HG03045 (cell line): ENCODE data around the gene PATZ1.

Experiments used
- ATAC-seq: cut with Tn5 transposase; IDR thresholded peaks from one replicate; pipeline ENCODE4 v1.9.1; 2021; ENCODE audit warnings: mild to moderate bottlenecking, moderate library complexity; ENCODE audit not compliant: unreplicated experiment

Gene PATZ1

DNA sequence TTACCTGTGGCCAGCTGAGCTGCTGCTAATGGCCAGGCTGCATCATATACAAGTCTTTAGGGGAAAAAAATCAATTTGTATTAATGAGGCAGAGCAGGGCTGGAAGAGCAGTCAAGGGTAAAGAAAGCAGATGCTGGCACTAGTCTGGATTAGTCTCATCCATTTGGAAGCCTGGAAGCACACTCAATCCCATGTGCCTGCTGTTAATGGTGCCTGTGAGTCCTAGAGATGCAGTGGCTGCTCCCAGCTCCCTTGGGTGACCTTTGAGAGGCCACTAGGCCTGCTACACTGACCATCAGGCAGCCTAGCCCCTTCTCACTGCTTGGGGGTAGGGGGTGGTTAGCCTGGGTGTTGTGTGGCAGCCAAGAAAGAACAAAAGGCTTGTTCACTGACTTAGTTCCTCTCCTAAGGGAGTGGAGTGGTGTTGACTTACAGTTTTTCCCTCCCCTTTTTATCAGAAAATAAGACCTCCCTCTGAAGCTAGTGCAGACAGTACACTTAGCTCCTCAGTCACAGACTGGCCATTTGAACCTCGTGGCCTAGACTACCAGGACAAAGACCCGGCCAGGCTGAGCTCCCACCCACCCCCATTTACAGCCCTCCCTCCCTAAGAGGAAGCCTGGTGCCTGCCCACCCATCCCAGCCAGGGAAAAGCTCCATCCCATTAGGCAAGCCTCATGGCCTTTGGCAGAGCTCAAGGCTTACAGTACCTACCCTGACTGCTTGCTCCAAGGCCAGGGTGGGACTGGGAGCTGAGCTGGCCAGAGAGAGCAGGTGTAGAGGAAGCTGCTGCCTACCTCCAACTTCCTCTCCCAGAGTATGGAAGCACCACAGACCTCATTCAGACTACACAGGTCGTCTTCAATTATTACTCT lies 61.6 kb downstream of the PATZ1 start:
- ATAC-seq: no peak

DNA sequence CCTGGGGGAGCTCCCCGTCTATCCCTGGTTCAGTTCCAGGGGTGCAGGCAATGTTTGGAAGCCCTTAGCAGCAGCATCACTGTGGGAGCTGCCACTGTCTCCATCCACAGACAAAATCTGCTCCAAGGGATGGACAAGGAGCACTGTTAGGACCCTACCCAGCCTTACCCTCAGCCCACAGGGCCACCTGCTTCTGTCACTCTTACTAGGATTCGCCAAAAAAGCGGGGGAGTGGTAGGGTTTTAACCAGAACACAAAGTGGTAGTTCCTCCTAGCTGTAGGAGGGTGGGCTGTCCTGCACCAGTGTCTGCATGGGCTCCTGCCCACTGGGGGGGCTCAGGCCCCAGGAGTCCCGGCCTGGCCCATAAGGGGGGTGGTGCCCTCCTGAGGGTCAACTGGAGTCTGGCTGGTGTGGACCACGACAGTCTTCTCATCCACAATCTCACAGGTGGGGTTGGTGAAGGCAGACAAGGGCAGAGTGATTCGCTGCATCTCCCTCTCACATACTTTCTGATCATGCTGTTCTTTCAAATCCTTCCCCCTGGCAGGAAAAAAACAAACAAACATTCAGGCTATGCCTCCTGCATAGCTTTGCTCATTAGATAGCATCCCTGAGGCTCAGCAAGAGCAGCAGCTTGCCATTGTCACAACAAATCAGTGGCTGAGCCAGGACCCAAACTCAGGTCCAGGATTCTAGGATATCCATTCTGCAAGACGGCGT lies 63.2 kb downstream of the PATZ1 start:
- no peak for ATAC-seq

DNA sequence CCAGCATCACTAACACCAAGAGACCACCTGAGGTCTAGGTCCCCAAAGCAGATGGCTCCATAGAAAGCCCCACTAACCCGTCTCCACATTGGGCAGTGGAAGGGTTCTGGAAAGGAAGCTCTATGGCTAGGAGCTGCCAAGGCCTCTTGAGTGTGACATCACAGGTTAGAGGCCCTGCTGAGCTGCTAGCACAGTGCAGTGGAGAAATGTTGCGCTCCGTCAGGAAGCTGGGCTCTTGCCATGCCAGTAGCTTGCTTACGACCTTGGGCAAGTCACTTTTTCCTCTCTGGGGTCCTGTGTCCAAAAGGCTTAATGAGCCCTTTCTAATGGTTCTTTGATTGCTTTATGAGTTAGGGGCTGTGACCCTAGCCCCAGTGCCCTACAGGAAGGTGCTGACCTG lies 64.4 kb downstream of the PATZ1 start:
- no peak for ATAC-seq

DNA sequence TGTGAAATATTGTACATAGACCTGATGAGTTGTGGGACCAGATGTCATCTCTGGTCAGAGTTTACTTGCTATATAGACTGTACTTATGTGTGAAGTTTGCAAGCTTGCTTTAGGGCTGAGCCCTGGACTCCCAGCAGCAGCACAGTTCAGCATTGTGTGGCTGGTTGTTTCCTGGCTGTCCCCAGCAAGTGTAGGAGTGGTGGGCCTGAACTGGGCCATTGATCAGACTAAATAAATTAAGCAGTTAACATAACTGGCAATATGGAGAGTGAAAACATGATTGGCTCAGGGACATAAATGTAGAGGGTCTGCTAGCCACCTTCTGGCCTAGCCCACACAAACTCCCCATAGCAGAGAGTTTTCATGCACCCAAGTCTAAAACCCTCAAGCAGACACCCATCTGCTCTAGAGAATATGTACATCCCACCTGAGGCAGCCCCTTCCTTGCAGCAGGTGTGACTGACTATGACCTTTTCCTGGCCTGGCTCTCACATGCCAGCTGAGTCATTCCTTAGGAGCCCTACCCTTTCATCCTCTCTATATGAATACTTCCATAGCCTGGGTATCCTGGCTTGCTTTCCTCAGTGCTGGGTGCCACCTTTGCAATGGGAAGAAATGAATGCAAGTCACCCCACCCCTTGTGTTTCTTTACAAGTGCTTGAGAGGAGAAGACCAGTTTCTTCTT lies 66.2 kb downstream of the PATZ1 start:
- ATAC-seq: no peak

DNA sequence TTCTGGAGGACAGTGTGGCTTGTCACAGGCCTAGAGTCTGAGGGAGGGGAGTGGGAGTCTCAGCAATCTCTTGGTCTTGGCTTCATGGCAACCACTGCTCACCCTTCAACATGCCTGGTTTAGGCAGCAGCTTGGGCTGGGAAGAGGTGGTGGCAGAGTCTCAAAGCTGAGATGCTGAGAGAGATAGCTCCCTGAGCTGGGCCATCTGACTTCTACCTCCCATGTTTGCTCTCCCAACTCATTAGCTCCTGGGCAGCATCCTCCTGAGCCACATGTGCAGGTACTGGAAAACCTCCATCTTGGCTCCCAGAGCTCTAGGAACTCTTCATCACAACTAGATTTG lies 66.8 kb downstream of the PATZ1 start:
- ATAC-seq: no peak

DNA sequence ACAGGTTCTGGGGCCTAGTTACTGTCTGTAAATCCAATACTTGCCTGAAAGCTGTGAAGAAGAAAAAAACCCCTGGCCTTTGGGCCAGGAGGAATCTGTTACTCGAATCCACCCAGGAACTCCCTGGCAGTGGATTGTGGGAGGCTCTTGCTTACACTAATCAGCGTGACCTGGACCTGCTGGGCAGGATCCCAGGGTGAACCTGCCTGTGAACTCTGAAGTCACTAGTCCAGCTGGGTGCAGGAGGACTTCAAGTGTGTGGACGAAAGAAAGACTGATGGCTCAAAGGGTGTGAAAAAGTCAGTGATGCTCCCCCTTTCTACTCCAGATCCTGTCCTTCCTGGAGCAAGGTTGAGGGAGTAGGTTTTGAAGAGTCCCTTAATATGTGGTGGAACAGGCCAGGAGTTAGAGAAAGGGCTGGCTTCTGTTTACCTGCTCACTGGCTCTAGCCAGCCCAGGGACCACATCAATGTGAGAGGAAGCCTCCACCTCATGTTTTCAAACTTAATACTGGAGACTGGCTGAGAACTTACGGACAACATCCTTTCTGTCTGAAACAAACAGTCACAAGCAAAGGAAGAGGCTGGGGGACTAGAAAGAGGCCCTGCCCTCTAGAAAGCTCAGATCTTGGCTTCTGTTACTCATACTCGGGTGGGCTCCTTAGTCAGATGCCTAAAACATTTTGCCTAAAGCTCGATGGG lies 67.4 kb downstream of the PATZ1 start:
- ATAC-seq: no peak

DNA sequence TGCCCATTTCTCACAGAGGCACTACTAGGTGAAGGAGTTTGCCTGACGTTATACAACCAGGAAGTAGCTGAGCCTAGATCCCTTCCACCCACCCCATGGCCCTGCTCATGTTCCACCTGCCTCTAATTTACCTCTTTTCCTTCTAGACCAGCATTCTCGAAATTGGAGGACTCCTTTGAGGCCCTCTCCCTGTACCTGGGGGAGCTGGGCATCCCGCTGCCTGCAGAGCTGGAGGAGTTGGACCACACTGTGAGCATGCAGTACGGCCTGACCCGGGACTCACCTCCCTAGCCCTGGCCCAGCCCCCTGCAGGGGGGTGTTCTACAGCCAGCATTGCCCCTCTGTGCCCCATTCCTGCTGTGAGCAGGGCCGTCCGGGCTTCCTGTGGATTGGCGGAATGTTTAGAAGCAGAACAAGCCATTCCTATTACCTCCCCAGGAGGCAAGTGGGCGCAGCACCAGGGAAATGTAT lies 68.0 kb downstream of the PATZ1 start:
- ATAC-seq: no peak

DNA sequence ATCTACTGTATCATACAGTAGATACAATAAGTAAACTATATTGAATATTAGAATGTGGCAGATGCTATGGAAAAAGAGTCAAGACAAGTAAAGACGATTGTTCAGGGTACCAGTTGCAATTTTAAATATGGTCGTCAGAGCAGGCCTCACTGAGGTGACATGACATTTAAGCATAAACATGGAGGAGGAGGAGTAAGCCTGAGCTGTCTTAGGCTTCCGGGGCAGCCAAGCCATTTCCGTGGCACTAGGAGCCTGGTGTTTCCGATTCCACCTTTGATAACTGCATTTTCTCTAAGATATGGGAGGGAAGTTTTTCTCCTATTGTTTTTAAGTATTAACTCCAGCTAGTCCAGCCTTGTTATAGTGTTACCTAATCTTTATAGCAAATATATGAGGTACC lies 68.4 kb downstream of the PATZ1 start:
- no peak for ATAC-seq

DNA sequence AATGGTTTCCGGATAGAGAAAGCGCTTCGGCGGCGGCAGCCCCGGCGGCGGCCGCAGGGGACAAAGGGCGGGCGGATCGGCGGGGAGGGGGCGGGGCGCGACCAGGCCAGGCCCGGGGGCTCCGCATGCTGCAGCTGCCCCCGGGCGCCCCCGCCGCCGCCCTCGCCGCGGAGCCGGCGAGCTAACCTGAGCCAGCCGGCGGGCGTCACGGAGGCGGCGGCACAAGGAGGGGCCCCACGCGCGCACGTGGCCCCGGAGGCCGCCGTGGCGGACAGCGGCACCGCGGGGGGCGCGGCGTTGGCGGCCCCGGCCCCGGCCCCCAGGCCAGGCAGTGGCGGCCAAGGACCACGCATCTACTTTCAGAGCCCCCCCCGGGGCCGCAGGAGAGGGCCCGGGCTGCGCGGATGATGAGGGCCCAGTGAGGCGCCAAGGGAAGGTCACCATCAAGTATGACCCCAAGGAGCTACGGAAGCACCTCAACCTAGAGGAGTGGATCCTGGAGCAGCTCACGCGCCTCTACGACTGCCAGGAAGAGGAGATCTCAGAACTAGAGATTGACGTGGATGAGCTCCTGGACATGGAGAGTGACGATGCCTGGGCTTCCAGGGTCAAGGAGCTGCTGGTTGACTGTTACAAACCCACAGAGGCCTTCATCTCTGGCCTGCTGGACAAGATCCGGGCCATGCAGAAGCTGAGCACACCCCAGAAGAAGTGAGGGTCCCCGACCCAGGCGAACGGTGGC lies 69.5 kb downstream of the PATZ1 start:
- ATAC-seq: no peak
